Neural cell (in vitro differentiated cells): ENCODE data around the gene CACNA1I.

ENCODE experiments used
- CTCF ChIP-seq: fragments of 450-650 bp; IDR thresholded peaks from 2 replicates; pipeline ENCODE4 v1.5.1; 2014; ENCODE audit warnings: antibody characterized with exemption, mild to moderate bottlenecking, moderate library complexity; ENCODE audit not compliant: poor library complexity, severe bottlenecking
- MXI1 ChIP-seq: fragments of 450-650 bp; conservative IDR thresholded peaks from 2 replicates; pipeline ENCODE4 v1.6.1; 2014; ENCODE audit warnings: antibody characterized with exemption, mild to moderate bottlenecking; ENCODE audit not compliant: poor library complexity, severe bottlenecking

DNA sequence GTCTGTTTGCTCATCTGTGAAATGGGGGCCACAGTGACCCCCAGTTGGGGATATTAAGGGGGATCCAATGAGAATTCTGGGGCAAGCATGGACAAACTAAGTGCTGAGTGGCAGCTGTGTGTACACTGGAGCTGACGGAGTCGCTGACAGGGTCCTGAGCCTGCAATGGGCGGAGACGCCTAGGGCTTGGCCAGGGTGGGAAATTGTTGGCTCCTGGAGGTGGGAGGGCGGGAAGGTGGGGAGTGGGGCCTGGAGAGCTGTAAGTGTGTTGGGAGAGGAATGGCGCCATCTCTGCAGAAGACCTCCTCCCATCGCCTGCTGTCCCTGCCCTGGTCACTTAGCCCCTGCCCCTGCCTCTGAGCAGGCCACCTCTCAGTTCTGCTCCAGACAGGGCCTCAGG lies 7.3 kb downstream of the CACNA1I start:
- TF ChIP-seq MXI1 (no peak), CTCF (no peak)
